HCT116 (cell line): ENCODE results near the gene PTPN12. TPM values are rescaled to one million over a fixed set of nuclear protein-coding genes. Genes with fewer than 3 reads are reported as not detected.

Experiments
- ATAC-seq: fragments of 200-7000 bp; cut with Tn5 transposase; 2 replicates; pipeline ENCODE4 v1.9.1; 2020; ENCODE audit warnings: mild to moderate bottlenecking, moderate library complexity
- BruUV-seq: library from RNA; stranded (reverse); fragments of 400-500 nt; replicated peaks from 2 replicates; lab custom pipeline; 2021; lab: Mats Ljungman, UMichigan
- CTCF ChIA-PET: fragments of 300-600 bp; sonication (Branson Sonifier 250); formaldehyde crosslinking; loops from one replicate; lab custom pipeline; 2021; ENCODE audit warnings: antibody characterized with exemption; lab: Charles Lee
- POLR2A ChIA-PET: fragments of 300-600, 350-600 bp; sonication (Branson Sonifier 250); formaldehyde crosslinking; loops from one replicate; lab custom pipeline; 2021; ENCODE audit warnings: antibody characterized with exemption; lab: Charles Lee
- RAD21 ChIA-PET, 2 experiments: fragments of 300-600 bp; sonication (Branson Sonifier 250); formaldehyde crosslinking; loops; one replicate each; lab custom pipeline; 2023; ENCODE audit warnings: low total read pairs in 2 of 2; ENCODE audit not compliant: uncharacterized antibody in 2 of 2, unreplicated experiment in 2 of 2, low non-redundant PET in 1 of 2; lab: Charles Lee
- DNase-seq: peaks from one replicate; pipeline ENCODE4 v3.0.0-alpha.2; 2010; ENCODE audit warnings: low read depth, low spot score
- H2AFZ ChIP-seq: fragments of 200-600 bp; shearing (Covaris generic), sonication (generic); 2 replicates; pipeline ENCODE4 v1.6.1; 2017; ENCODE audit warnings: low read depth, mixed run types, mixed read lengths, antibody characterized with exemption, low read length; ENCODE audit not compliant: poor library complexity, severe bottlenecking
- H3K27ac ChIP-seq: 2 replicates; pipeline ENCODE4 v1.5.1; 2012; ENCODE audit warnings: low read depth, low read length
- H3K27me3 ChIP-seq: fragments of 200-600 bp; sonication (generic); 2 replicates; pipeline ENCODE4 v1.6.1; 2016; ENCODE audit warnings: mixed run types, low read length, mixed read lengths; ENCODE audit not compliant: insufficient read depth
- H3K36me3 ChIP-seq, 2 experiments: fragments of 200-500 bp in 1 of 2; fragments of 200-600 bp in 1 of 2; sonication (Bioruptor generic) in 1 of 2; sonication (generic) in 1 of 2; 2 replicates each; pipeline versions ENCODE4 v1.5.1 to v1.6.1; 2014 to 2016; ENCODE audit warnings: low read length in 2 of 2, inconsistent platforms in 1 of 2, mixed read lengths in 1 of 2, mixed run types in 1 of 2; ENCODE audit not compliant: insufficient read depth in 2 of 2, control insufficient read depth in 1 of 2
- H3K4me1 ChIP-seq, 2 experiments: fragments of 200-600 bp in 1 of 2; sonication (generic) in 1 of 2; 2 replicates each; pipeline versions ENCODE4 v1.5.1 to v1.6.1; 2012 to 2017; ENCODE audit warnings: low read length in 2 of 2, inconsistent platforms in 1 of 2, mild to moderate bottlenecking in 1 of 2, mixed read lengths in 1 of 2, mixed run types in 1 of 2, moderate library complexity in 1 of 2; ENCODE audit not compliant: insufficient read depth in 2 of 2, control insufficient read depth in 1 of 2
- H3K4me2 ChIP-seq: fragments of 200-600 bp; sonication (generic); 2 replicates; pipeline ENCODE4 v1.6.1; 2017; ENCODE audit warnings: mixed run types, low read length, mixed read lengths
- H3K4me3 ChIP-seq, 2 experiments: fragments of 200-600 bp in 1 of 2; sonication (generic) in 1 of 2; replicated peaks in 1 of 2; 2 replicates each; pipeline ENCODE4 v1.5.1; 2011 to 2016; ENCODE audit warnings: low read length in 2 of 2, control low read depth in 1 of 2, low read depth in 1 of 2, mild to moderate bottlenecking in 1 of 2, mixed read lengths in 1 of 2, mixed run types in 1 of 2
- H3K79me2 ChIP-seq: fragments of 200-600 bp; sonication (generic); 2 replicates; pipeline ENCODE4 v1.6.1; 2017; ENCODE audit warnings: mild to moderate bottlenecking, mixed run types, low read length, moderate library complexity, mixed read lengths; ENCODE audit not compliant: insufficient read depth
- H3K9ac ChIP-seq: fragments of 200-600 bp; sonication (generic); 2 replicates; pipeline ENCODE4 v1.6.1; 2016; ENCODE audit warnings: low read length, mixed read lengths
- H3K9me2 ChIP-seq: fragments of 200-600 bp; sonication (generic), shearing (Covaris generic); 2 replicates; pipeline ENCODE4 v1.6.1; 2017; ENCODE audit warnings: mixed run types, mild to moderate bottlenecking, moderate library complexity; ENCODE audit not compliant: insufficient read depth
- H3K9me3 ChIP-seq, 2 experiments: fragments of 200-500 bp in 1 of 2; fragments of 200-600 bp in 1 of 2; sonication (Bioruptor generic) in 1 of 2; sonication (generic) in 1 of 2; 2 replicates each; pipeline ENCODE4 v1.6.1; 2014 to 2017; ENCODE audit warnings: low read length in 2 of 2, mixed read lengths in 2 of 2, inconsistent platforms in 1 of 2, low read depth in 1 of 2, mild to moderate bottlenecking in 1 of 2, mixed run types in 1 of 2, moderate library complexity in 1 of 2; ENCODE audit not compliant: control insufficient read depth in 1 of 2, insufficient read depth in 1 of 2
- H4K20me1 ChIP-seq: fragments of 200-600 bp; sonication (generic), shearing (Covaris generic); 2 replicates; pipeline ENCODE4 v1.6.1; 2017; ENCODE audit warnings: mixed run types, mild to moderate bottlenecking, moderate library complexity; ENCODE audit not compliant: insufficient read depth
- ATF3 ChIP-seq: IDR thresholded peaks from 2 replicates; pipeline ENCODE4 v1.6.1; 2012
- CBX3 ChIP-seq: IDR thresholded peaks from 2 replicates; pipeline ENCODE4 v1.6.1; 2012; ENCODE audit warnings: low read depth
- CEBPB ChIP-seq: IDR thresholded peaks from 2 replicates; pipeline ENCODE4 v1.6.1; 2012; ENCODE audit warnings: low read depth
- EGR1 ChIP-seq: IDR thresholded peaks from 2 replicates; pipeline ENCODE4 v1.6.1; 2012; ENCODE audit warnings: low read depth
- ELF1 ChIP-seq: IDR thresholded peaks from 2 replicates; pipeline ENCODE4 v1.6.1; 2012; ENCODE audit warnings: low read depth, borderline replicate concordance
- EZH2phosphoT487 ChIP-seq: fragments of 200-600 bp; IDR thresholded peaks from 2 replicates; pipeline ENCODE4 v1.6.1; 2018; ENCODE audit warnings: antibody characterized with exemption, borderline replicate concordance
- FOSL1 ChIP-seq: IDR thresholded peaks from 2 replicates; pipeline ENCODE4 v1.6.1; 2012; ENCODE audit warnings: low read depth
- JUND ChIP-seq: IDR thresholded peaks from 2 replicates; pipeline ENCODE4 v1.6.1; 2012
- POLR2A ChIP-seq: IDR thresholded peaks from 2 replicates; pipeline ENCODE4 v1.7.0; 2011; ENCODE audit warnings: borderline replicate concordance; ENCODE audit not compliant: insufficient read depth, insufficient read length; ENCODE audit errors: extremely low read depth
- POLR2AphosphoS5 ChIP-seq: IDR thresholded peaks from 2 replicates; pipeline ENCODE4 v1.6.1; 2011; ENCODE audit warnings: mild to moderate bottlenecking, low read depth, low read length, moderate library complexity
- RAD21 ChIP-seq: IDR thresholded peaks from 2 replicates; pipeline ENCODE4 v1.6.1; 2012; ENCODE audit warnings: low read depth, mild to moderate bottlenecking
- REST ChIP-seq: IDR thresholded peaks from 2 replicates; pipeline ENCODE4 v1.6.1; 2012; ENCODE audit warnings: low read depth
- SIN3A ChIP-seq: IDR thresholded peaks from 2 replicates; pipeline ENCODE4 v1.6.1; 2012; ENCODE audit warnings: low read depth
- SP1 ChIP-seq: IDR thresholded peaks from 2 replicates; pipeline ENCODE4 v1.6.1; 2012; ENCODE audit warnings: low read depth
- SRF ChIP-seq: IDR thresholded peaks from 2 replicates; pipeline ENCODE4 v1.6.1; 2012; ENCODE audit warnings: low read depth
- ZBTB33 ChIP-seq: IDR thresholded peaks from 2 replicates; pipeline ENCODE4 v1.6.1; 2011; ENCODE audit warnings: mild to moderate bottlenecking, low read length, moderate library complexity; ENCODE audit not compliant: insufficient replicate concordance; ENCODE audit errors: extremely low read depth
- ZFX ChIP-seq: fragments of 450-650 bp; IDR thresholded peaks from 2 replicates; pipeline ENCODE4 v1.6.1; 2017
- ZNF274 ChIP-seq: fragments of 200-500 bp; sonication (Bioruptor generic); IDR thresholded peaks from 2 replicates; pipeline ENCODE4 v1.6.1; 2014; ENCODE audit warnings: mild to moderate bottlenecking, low read depth, low read length, inconsistent platforms
- intact Hi-C: fragments of 100-400 bp; cut with micrococcal nuclease; formaldehyde crosslinking; loops from 2 replicates; pipeline ENCODE4 v1.10.0; 2022
- total RNA-seq: library from RNA; stranded (reverse); gene quantifications from one replicate; pipeline ENCODE4 v1.2.1, GENCODE V29; 2021; ENCODE audit not compliant: unreplicated experiment
- TF ChIP-seq, protein P1 (sequence below), 3 experiments: fragments of 200-600 bp in 1 of 3; sonication (generic) in 1 of 3; IDR thresholded peaks in 2 of 3; conservative IDR thresholded peaks in 1 of 3; 2 replicates each; pipeline ENCODE4 v1.5.1; 2012 to 2017; ENCODE audit warnings: low read depth in 2 of 3, low read length in 2 of 3, antibody characterized with exemption in 1 of 3, borderline replicate concordance in 1 of 3, control low read depth in 1 of 3, mild to moderate bottlenecking in 1 of 3, mixed read lengths in 1 of 3, mixed run types in 1 of 3, moderate library complexity in 1 of 3; ENCODE audit not compliant: insufficient read depth in 1 of 3
- TF ChIP-seq, protein P2 (sequence below): IDR thresholded peaks from 2 replicates; pipeline ENCODE4 v1.6.1; 2012

PTPN12 gene
- total RNA-seq, 1 experiment from 2014 or later, result 80.5 TPM

GRCh38 chr7:77587272-77587671 lies 50.2 kb downstream of the PTPN12 start:
- Histone ChIP-seq H3K4me2 (no peak overlapping the region), H3K9me3 (no peaks in the 10 kb centered on the region), H3K27ac (no peak overlapping the region), H3K9me2 (no peaks in the 10 kb centered on the region), H2AFZ (no peak overlapping the region), H3K36me3 (peaks cover 7 to 16% of the 10 kb centered on the region in 2 experiments; a peak in 2 of 4 replicates), H3K4me3 (no peak overlapping the region), H3K79me2 (no peaks in the 10 kb centered on the region; the same call in 1 of the 2 replicates), H3K27me3 (no peaks in the 10 kb centered on the region), H3K9ac (no peak overlapping the region), H3K4me1 (no peaks in the 10 kb centered on the region), H4K20me1 (no peaks in the 10 kb centered on the region)
- DNase-seq, result no peak
- CTCF ChIA-PET, result no interaction called here
- RAD21 ChIA-PET, result no interaction called here
- no peak for ATAC-seq
- BruUV-seq, result no TSS peak
- POLR2A ChIA-PET, result no interaction called here
- intact Hi-C loops, result no loop called here
- TF ChIP-seq, protein P1, sequence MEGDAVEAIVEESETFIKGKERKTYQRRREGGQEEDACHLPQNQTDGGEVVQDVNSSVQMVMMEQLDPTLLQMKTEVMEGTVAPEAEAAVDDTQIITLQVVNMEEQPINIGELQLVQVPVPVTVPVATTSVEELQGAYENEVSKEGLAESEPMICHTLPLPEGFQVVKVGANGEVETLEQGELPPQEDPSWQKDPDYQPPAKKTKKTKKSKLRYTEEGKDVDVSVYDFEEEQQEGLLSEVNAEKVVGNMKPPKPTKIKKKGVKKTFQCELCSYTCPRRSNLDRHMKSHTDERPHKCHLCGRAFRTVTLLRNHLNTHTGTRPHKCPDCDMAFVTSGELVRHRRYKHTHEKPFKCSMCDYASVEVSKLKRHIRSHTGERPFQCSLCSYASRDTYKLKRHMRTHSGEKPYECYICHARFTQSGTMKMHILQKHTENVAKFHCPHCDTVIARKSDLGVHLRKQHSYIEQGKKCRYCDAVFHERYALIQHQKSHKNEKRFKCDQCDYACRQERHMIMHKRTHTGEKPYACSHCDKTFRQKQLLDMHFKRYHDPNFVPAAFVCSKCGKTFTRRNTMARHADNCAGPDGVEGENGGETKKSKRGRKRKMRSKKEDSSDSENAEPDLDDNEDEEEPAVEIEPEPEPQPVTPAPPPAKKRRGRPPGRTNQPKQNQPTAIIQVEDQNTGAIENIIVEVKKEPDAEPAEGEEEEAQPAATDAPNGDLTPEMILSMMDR (IDR thresholded peaks at IDR 0.05 in 2 of 3, conservative IDR thresholded peaks at IDR 0.05 in 1 of 3; ENCODE audit: borderline replicate concordance in 1 of 3, insufficient read depth in 1 of 3, low read depth in 2 of 3, low read length in 2 of 3), result no peak
- no peak for TF ChIP-seq JUND
- no peak for TF ChIP-seq ATF3
- no peak for TF ChIP-seq POLR2AphosphoS5
- no peak for TF ChIP-seq ZBTB33
- no peak for TF ChIP-seq ELF1
- no peak for TF ChIP-seq REST
- no peak for TF ChIP-seq FOSL1
- TF ChIP-seq, protein P2, sequence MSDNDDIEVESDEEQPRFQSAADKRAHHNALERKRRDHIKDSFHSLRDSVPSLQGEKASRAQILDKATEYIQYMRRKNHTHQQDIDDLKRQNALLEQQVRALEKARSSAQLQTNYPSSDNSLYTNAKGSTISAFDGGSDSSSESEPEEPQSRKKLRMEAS, result no peak
- no peak for TF ChIP-seq POLR2A
- TF ChIP-seq CBX3, result no peak
- TF ChIP-seq EGR1, result no peak
- no peak for TF ChIP-seq RAD21
- TF ChIP-seq SIN3A, result no peak
- TF ChIP-seq SRF, result no peak
- no peak for TF ChIP-seq ZFX
- TF ChIP-seq EZH2phosphoT487, result no peak
- TF ChIP-seq ZNF274, result no peak
- no peak for TF ChIP-seq SP1
- TF ChIP-seq CEBPB, result no peak
